ENCODE results near the gene SPATC1L.

Gene SPATC1L

GRCh38 chr21:46215436-46216131 lies 31.3 kb upstream of the SPATC1L start:
- DNase-seq (ENCODE audit: low read depth) = no peak

GRCh38 chr21:46214478-46215340 lies 30.4 kb upstream of the SPATC1L start:
- DNase-seq (ENCODE audit: low read depth) = no peak

DNA sequence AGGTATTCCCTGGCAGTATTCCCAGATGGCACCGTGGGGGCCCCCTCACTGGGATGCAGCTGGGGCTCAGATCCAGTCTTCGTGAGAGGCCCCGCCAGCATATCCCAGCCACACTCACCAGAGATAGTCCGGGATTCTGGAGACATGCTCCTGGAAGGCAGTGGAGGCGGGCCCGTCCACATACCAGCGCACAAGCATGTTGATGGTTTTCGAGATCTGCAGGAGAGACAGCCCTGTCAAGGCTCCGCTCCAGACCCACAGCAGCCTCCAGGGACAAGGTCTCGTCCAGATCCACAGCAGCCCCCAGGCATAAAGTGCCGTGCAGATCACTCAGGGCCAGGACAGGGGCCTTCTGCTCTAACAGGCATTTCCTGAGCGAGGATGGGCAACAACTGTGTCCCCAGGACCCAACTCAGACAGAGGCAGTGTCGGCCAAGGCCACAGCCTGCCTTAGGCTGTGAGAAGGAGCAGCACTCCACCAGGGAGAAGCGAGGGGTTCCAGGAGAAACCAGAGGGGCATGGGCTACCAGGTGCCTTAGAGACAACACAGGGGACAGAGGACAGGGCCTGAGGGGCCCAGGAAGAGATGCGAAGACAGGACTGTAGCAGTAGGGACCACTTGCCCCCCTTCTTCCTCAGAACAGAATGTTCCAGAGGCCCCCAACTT lies 29.5 kb upstream of the SPATC1L start:
- no peak for DNase-seq (ENCODE audit: low read depth)

DNA sequence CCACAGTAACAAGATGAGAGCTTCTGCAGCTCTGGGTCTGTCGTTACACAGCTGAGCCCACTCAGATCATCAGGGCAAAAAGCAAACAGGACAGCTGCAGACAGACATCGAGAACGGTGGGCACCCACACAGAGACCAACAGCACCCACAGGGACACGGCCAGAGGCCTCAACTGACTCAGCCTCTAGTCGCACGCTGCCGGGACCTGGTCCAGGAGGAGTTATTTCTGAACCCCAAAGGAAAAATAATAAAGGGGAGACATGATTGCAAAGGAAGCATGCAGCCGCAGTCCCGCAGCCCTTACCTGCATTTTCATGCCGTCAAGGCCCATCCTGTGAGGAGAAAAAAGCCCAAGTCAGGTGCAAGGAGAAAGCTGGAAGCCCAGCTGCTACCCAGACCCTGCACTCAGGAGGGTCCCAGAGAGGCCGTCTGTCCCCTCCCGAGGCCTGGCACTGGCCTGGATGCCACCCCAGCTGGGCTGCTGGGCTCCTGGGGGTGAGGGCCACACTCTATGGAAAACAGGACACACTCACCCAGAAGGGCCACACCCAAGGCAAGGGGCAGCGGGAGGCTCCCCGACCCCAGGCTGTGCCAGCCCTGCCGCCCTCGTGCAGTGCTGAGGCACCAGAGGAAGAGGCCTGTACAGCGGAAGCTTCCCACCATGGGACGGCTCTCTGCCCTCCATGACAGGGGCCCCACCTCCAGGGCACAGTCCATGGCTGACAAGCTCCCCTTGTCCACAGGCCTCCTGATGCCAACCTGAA lies 28.6 kb upstream of the SPATC1L start:
- no peak for DNase-seq (ENCODE audit: low read depth)

GRCh38 chr21:46211786-46212720 lies 27.8 kb upstream of the SPATC1L start:
- DNase-seq (ENCODE audit: low read depth) = no peak

GRCh38 chr21:46211376-46211775 lies 27.1 kb upstream of the SPATC1L start:
- DNase-seq (ENCODE audit: low read depth) = no peak

DNA sequence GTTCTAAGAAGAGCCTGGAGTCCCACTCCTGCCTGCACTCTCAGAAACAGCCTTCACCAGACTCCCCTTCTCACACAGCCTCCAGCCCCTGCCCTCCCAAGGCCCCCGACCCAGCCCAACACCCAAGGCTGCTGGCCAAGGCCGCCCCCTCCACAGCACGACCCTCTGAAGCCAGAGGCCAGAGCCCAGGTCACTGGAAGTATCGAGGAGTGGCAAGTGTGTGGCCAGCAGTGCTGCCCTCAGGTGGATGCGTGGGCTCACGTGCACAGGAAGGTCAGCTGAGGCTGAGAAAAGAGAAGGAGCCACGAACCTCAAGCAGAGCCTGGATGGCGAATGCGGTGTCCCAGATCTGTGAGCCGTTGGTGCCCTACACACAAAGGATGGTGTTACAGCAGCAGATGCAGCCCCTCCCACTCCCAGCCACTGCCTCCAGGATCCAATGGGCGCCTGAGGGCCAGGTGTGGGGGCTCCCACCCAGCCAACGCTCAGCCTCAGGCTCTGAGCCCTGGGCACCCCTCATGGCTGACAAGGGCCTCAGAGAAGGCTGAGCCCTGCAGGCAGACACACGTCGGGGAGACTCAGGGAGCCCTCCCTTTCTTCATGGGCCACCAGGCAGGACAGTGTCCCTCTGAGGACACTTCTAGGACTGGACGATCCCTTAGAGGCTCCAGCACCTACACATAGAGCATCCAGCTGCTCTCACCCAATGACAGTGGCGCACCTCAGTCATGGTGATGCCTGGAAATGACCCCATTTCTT lies 26.3 kb upstream of the SPATC1L start:
- DNase-seq (ENCODE audit: low read depth) = no peak

- no peak for DNase-seq (ENCODE audit: low read depth)
These were observed 24.8 kb upstream of the SPATC1L start for GRCh38 chr21:46208761-46209721.

DNA sequence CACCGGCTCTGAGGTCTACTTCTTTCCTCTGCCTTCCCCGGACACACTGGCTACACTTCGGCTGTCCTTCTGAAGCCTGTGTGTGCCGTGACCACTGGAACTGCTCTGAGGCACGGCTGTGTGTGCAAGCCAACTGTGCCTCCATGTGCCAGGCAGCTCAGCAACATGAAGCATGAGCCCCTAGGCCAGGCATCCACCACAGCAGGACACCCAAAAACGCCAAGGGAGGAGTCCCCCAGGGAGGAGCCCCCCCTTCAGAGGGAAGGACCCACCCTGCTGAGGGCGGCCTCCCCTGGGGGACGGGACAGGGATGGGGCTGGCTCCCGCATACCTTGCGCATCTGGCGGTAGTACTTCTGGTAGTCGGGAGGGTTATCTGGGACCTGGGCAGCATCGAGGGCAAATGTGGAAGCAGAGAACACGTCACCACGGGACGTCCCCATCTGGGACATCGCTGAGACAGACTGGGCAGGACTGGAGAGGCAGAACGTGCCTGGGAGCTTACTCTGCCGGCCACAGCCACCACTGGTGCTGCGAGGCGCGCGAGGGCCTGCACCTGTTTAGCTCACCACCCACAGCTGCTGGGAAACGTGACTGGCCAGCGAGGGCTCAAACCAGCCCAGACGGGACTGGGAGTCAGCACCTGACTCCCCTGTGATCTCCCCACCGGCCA lies 23.8 kb upstream of the SPATC1L start:
- DNase-seq (ENCODE audit: low read depth) = no peak

DNA sequence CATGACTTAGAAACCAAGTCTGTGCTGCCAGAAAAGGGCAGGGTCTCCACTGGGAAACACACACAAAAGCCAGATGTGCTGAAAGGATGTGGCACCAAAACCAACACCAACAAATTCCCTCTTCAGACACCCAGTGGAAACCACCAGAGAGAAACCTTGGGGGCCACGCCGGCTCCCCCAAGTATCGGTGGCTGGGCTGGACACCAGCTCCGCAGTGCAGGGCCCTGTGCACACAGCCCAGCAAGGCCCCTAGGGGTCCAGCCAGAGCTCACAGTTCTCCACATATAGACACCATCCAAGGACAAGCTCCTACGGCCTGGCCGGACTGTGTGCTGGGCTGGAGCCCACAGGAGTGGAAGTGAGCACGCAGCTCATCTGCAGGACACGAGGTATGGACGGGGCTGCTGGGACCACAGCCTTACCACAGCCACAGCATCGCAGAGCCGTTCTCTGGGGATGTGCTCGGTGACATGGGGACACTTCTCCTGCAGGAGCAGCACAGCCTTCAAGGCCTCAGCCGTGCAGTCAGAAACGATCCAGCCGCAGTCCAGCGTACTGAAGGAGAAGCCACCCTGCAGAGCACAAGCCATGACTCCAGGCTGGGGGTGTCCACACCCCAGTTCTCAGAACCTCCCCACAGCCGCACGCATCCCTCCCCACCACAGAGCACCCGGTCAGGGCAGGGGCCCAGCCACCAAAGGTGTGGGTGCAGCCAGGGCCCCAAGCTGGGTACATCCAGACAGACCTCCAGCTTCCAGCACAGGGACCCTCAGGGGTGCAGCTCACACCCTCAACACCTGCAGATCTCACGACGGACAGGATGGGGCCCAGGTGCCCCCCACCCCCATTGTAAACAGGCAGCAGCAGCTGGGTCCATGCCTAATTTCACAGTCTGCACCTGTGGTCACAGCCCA lies 23.0 kb upstream of the SPATC1L start:
- DNase-seq (ENCODE audit: low read depth) = no peak

- DNase-seq (ENCODE audit: low read depth) = no peak
These were observed 22.1 kb upstream of the SPATC1L start for GRCh38 chr21:46206163-46207005.

GRCh38 chr21:46205766-46206162 lies 21.5 kb upstream of the SPATC1L start:
- no peak for DNase-seq (ENCODE audit: low read depth)

- DNase-seq (ENCODE audit: low read depth) = no peak
These were observed 20.9 kb upstream of the SPATC1L start for GRCh38 chr21:46205166-46205565.

DNA sequence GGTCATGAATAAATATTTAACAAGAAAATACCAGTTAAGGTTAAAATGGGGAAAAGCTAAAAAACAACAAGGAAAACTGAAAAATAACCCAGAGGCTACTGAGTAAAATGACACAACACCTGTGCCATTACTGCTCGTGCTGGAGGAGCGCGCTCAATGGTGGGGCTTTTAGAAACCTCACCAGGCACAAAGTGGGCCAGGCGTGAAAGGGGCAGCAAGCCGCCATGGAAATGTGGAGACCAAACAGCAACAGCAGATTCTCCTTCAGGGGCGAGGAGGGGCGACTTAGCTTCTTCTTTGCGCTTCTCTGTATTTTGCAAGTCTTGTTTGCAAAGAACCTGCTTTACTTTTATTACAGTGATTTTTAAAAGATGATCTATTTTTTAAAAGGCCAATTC lies 18.9 kb upstream of the SPATC1L start:
- DNase-seq (ENCODE audit: low read depth) = no peak

DNA sequence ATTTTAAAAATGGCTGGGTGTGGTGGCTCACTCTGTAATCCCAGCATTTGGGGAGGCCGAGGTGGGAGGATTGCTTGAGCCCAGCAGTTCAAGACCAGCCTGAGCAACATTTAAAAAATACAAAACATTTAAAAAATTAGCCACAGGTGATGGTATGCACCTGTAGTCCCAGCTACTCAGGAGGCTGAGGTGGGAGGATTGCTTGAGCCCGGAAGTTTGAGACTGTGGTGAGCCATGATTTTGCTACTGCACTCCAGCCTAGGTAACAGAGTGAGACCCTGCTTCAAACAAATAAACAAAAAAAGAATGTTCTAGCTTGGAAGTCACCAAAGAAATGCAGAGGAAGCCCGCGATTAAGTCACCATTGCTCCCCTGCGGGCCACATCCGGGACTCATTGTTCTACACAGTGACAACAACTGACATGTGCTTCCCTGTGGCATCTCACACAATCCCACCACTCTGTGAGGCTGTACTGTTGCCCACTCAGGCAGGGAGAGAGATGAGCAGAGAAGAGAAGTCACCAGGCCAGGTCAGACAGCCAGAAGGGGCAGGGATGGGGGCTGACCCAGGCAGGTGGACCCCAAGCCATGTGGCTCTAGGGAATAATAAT lies 18.4 kb upstream of the SPATC1L start:
- no peak for DNase-seq (ENCODE audit: low read depth)
